GM12878 (cell line): Measurements from ENCODE around the gene SVIL.

Source experiments
- EZH2 ChIP-seq: IDR thresholded peaks from 2 replicates; pipeline ENCODE4 v1.6.1; 2012; ENCODE audit warnings: low read depth, mild to moderate bottlenecking, control low read depth, inconsistent platforms, low read length, borderline replicate concordance; ENCODE audit not compliant: control insufficient read depth
- POLR2AphosphoS5 ChIP-seq: IDR thresholded peaks from 2 replicates; pipeline ENCODE4 v1.6.1; 2011; ENCODE audit warnings: mild to moderate bottlenecking, low read length, inconsistent platforms
- TF ChIP-seq, protein P1 (sequence below), 3 experiments: IDR thresholded peaks in 2 of 3; conservative IDR thresholded peaks in 1 of 3; 2 replicates each; pipeline ENCODE4 v1.5.1; 2011; ENCODE audit warnings: low read depth in 3 of 3, low read length in 3 of 3, mild to moderate bottlenecking in 3 of 3, control low read depth in 2 of 3, moderate library complexity in 2 of 3, inconsistent platforms in 1 of 3, mixed read lengths in 1 of 3; ENCODE audit not compliant: control insufficient read depth in 2 of 3, insufficient read depth in 1 of 3; ENCODE audit errors: extremely low read depth in 1 of 3
- TF ChIP-seq, protein P2 (sequence below): IDR thresholded peaks from 2 replicates; pipeline ENCODE4 v1.6.1; 2012; ENCODE audit warnings: low read depth, low read length, improper control_type of control experiment
- TF ChIP-seq, protein P3 (sequence below): fragments of 450-650 bp; IDR thresholded peaks from 2 replicates; pipeline ENCODE4 v1.6.1; 2016; ENCODE audit warnings: mild to moderate bottlenecking

DNA sequence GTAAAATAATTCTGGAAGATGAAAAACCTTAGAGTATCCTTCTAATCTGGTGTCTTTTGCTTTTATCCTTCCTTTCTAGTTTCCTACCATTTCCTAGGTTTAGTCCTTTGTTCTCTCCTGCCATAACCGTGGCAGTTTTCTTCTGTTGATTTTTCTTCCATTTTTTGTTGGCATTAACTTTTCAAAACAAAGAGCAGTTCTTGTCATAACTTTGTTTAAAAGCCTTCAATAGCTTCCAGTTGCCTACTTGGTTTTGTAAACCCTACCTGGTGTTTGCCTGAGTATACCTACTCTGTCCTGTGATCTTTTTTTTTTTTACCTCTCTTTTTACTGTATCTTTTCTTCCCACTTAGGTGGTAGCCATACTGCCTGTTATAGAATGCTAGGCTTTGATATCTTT, 220.3 kb downstream of the SVIL start:
- TF ChIP-seq POLR2AphosphoS5 (no peak), EZH2 (no peak)
- TF ChIP-seq, protein P1, sequence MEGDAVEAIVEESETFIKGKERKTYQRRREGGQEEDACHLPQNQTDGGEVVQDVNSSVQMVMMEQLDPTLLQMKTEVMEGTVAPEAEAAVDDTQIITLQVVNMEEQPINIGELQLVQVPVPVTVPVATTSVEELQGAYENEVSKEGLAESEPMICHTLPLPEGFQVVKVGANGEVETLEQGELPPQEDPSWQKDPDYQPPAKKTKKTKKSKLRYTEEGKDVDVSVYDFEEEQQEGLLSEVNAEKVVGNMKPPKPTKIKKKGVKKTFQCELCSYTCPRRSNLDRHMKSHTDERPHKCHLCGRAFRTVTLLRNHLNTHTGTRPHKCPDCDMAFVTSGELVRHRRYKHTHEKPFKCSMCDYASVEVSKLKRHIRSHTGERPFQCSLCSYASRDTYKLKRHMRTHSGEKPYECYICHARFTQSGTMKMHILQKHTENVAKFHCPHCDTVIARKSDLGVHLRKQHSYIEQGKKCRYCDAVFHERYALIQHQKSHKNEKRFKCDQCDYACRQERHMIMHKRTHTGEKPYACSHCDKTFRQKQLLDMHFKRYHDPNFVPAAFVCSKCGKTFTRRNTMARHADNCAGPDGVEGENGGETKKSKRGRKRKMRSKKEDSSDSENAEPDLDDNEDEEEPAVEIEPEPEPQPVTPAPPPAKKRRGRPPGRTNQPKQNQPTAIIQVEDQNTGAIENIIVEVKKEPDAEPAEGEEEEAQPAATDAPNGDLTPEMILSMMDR (IDR thresholded peaks at IDR 0.05 in 2 of 3, conservative IDR thresholded peaks at IDR 0.05 in 1 of 3; ENCODE audit: control insufficient read depth in 2 of 3, extremely low read depth in 1 of 3, insufficient read depth in 1 of 3, low read depth in 3 of 3, low read length in 3 of 3) = no peak
- TF ChIP-seq, protein P2, sequence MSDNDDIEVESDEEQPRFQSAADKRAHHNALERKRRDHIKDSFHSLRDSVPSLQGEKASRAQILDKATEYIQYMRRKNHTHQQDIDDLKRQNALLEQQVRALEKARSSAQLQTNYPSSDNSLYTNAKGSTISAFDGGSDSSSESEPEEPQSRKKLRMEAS = no peak
- TF ChIP-seq, protein P3, sequence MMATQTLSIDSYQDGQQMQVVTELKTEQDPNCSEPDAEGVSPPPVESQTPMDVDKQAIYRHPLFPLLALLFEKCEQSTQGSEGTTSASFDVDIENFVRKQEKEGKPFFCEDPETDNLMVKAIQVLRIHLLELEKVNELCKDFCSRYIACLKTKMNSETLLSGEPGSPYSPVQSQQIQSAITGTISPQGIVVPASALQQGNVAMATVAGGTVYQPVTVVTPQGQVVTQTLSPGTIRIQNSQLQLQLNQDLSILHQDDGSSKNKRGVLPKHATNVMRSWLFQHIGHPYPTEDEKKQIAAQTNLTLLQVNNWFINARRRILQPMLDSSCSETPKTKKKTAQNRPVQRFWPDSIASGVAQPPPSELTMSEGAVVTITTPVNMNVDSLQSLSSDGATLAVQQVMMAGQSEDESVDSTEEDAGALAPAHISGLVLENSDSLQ = no peak
